HCT116 (cell line): Measurements from ENCODE around the gene SHOC2. TPM values are rescaled to one million over a fixed set of nuclear protein-coding genes. Genes with fewer than 3 reads are reported as not detected.

Experiments
- ATAC-seq: fragments of 200-7000 bp; cut with Tn5 transposase; 2 replicates; pipeline ENCODE4 v1.9.1; 2020; ENCODE audit warnings: mild to moderate bottlenecking, moderate library complexity
- BruUV-seq: library from RNA; stranded (reverse); fragments of 400-500 nt; replicated peaks from 2 replicates; lab custom pipeline; 2021; lab: Mats Ljungman, UMichigan
- CTCF ChIA-PET: fragments of 300-600 bp; sonication (Branson Sonifier 250); formaldehyde crosslinking; loops from one replicate; lab custom pipeline; 2021; ENCODE audit warnings: antibody characterized with exemption; lab: Charles Lee
- POLR2A ChIA-PET: fragments of 300-600, 350-600 bp; sonication (Branson Sonifier 250); formaldehyde crosslinking; loops from one replicate; lab custom pipeline; 2021; ENCODE audit warnings: antibody characterized with exemption; lab: Charles Lee
- RAD21 ChIA-PET, 2 experiments: fragments of 300-600 bp; sonication (Branson Sonifier 250); formaldehyde crosslinking; loops; one replicate each; lab custom pipeline; 2023; ENCODE audit warnings: low total read pairs in 2 of 2; ENCODE audit not compliant: uncharacterized antibody in 2 of 2, unreplicated experiment in 2 of 2, low non-redundant PET in 1 of 2; lab: Charles Lee
- DNase-seq: peaks from one replicate; pipeline ENCODE4 v3.0.0-alpha.2; 2010; ENCODE audit warnings: low read depth, low spot score
- H2AFZ ChIP-seq: fragments of 200-600 bp; shearing (Covaris generic), sonication (generic); 2 replicates; pipeline ENCODE4 v1.6.1; 2017; ENCODE audit warnings: low read depth, mixed run types, mixed read lengths, antibody characterized with exemption, low read length; ENCODE audit not compliant: poor library complexity, severe bottlenecking
- H3K27ac ChIP-seq: 2 replicates; pipeline ENCODE4 v1.5.1; 2012; ENCODE audit warnings: low read depth, low read length
- H3K27me3 ChIP-seq: fragments of 200-600 bp; sonication (generic); 2 replicates; pipeline ENCODE4 v1.6.1; 2016; ENCODE audit warnings: mixed run types, low read length, mixed read lengths; ENCODE audit not compliant: insufficient read depth
- H3K36me3 ChIP-seq, 2 experiments: fragments of 200-500 bp in 1 of 2; fragments of 200-600 bp in 1 of 2; sonication (Bioruptor generic) in 1 of 2; sonication (generic) in 1 of 2; 2 replicates each; pipeline versions ENCODE4 v1.5.1 to v1.6.1; 2014 to 2016; ENCODE audit warnings: low read length in 2 of 2, inconsistent platforms in 1 of 2, mixed read lengths in 1 of 2, mixed run types in 1 of 2; ENCODE audit not compliant: insufficient read depth in 2 of 2, control insufficient read depth in 1 of 2
- H3K4me1 ChIP-seq, 2 experiments: fragments of 200-600 bp in 1 of 2; sonication (generic) in 1 of 2; 2 replicates each; pipeline versions ENCODE4 v1.5.1 to v1.6.1; 2012 to 2017; ENCODE audit warnings: low read length in 2 of 2, inconsistent platforms in 1 of 2, mild to moderate bottlenecking in 1 of 2, mixed read lengths in 1 of 2, mixed run types in 1 of 2, moderate library complexity in 1 of 2; ENCODE audit not compliant: insufficient read depth in 2 of 2, control insufficient read depth in 1 of 2
- H3K4me2 ChIP-seq: fragments of 200-600 bp; sonication (generic); 2 replicates; pipeline ENCODE4 v1.6.1; 2017; ENCODE audit warnings: mixed run types, low read length, mixed read lengths
- H3K4me3 ChIP-seq, 2 experiments: fragments of 200-600 bp in 1 of 2; sonication (generic) in 1 of 2; replicated peaks in 1 of 2; 2 replicates each; pipeline ENCODE4 v1.5.1; 2011 to 2016; ENCODE audit warnings: low read length in 2 of 2, control low read depth in 1 of 2, low read depth in 1 of 2, mild to moderate bottlenecking in 1 of 2, mixed read lengths in 1 of 2, mixed run types in 1 of 2
- H3K79me2 ChIP-seq: fragments of 200-600 bp; sonication (generic); 2 replicates; pipeline ENCODE4 v1.6.1; 2017; ENCODE audit warnings: mild to moderate bottlenecking, mixed run types, low read length, moderate library complexity, mixed read lengths; ENCODE audit not compliant: insufficient read depth
- H3K9ac ChIP-seq: fragments of 200-600 bp; sonication (generic); 2 replicates; pipeline ENCODE4 v1.6.1; 2016; ENCODE audit warnings: low read length, mixed read lengths
- H3K9me2 ChIP-seq: fragments of 200-600 bp; sonication (generic), shearing (Covaris generic); 2 replicates; pipeline ENCODE4 v1.6.1; 2017; ENCODE audit warnings: mixed run types, mild to moderate bottlenecking, moderate library complexity; ENCODE audit not compliant: insufficient read depth
- H3K9me3 ChIP-seq, 2 experiments: fragments of 200-500 bp in 1 of 2; fragments of 200-600 bp in 1 of 2; sonication (Bioruptor generic) in 1 of 2; sonication (generic) in 1 of 2; 2 replicates each; pipeline ENCODE4 v1.6.1; 2014 to 2017; ENCODE audit warnings: low read length in 2 of 2, mixed read lengths in 2 of 2, inconsistent platforms in 1 of 2, low read depth in 1 of 2, mild to moderate bottlenecking in 1 of 2, mixed run types in 1 of 2, moderate library complexity in 1 of 2; ENCODE audit not compliant: control insufficient read depth in 1 of 2, insufficient read depth in 1 of 2
- H4K20me1 ChIP-seq: fragments of 200-600 bp; sonication (generic), shearing (Covaris generic); 2 replicates; pipeline ENCODE4 v1.6.1; 2017; ENCODE audit warnings: mixed run types, mild to moderate bottlenecking, moderate library complexity; ENCODE audit not compliant: insufficient read depth
- ATF3 ChIP-seq: IDR thresholded peaks from 2 replicates; pipeline ENCODE4 v1.6.1; 2012
- CEBPB ChIP-seq: IDR thresholded peaks from 2 replicates; pipeline ENCODE4 v1.6.1; 2012; ENCODE audit warnings: low read depth
- ELF1 ChIP-seq: IDR thresholded peaks from 2 replicates; pipeline ENCODE4 v1.6.1; 2012; ENCODE audit warnings: low read depth, borderline replicate concordance
- POLR2A ChIP-seq: IDR thresholded peaks from 2 replicates; pipeline ENCODE4 v1.7.0; 2011; ENCODE audit warnings: borderline replicate concordance; ENCODE audit not compliant: insufficient read depth, insufficient read length; ENCODE audit errors: extremely low read depth
- POLR2AphosphoS5 ChIP-seq: IDR thresholded peaks from 2 replicates; pipeline ENCODE4 v1.6.1; 2011; ENCODE audit warnings: mild to moderate bottlenecking, low read depth, low read length, moderate library complexity
- SIN3A ChIP-seq: IDR thresholded peaks from 2 replicates; pipeline ENCODE4 v1.6.1; 2012; ENCODE audit warnings: low read depth
- SRF ChIP-seq: IDR thresholded peaks from 2 replicates; pipeline ENCODE4 v1.6.1; 2012; ENCODE audit warnings: low read depth
- TCF7L2 ChIP-seq: IDR thresholded peaks from 2 replicates; pipeline ENCODE4 v1.7.0; 2011; ENCODE audit warnings: borderline replicate concordance, inconsistent platforms; ENCODE audit not compliant: insufficient read depth, insufficient read length; ENCODE audit errors: extremely low read depth
- YY1 ChIP-seq: IDR thresholded peaks from 2 replicates; pipeline ENCODE4 v1.6.1; 2011; ENCODE audit warnings: low read length, low read depth, moderate library complexity, mild to moderate bottlenecking; ENCODE audit not compliant: insufficient replicate concordance; ENCODE audit errors: extremely low read depth
- ZBTB33 ChIP-seq: IDR thresholded peaks from 2 replicates; pipeline ENCODE4 v1.6.1; 2011; ENCODE audit warnings: mild to moderate bottlenecking, low read length, moderate library complexity; ENCODE audit not compliant: insufficient replicate concordance; ENCODE audit errors: extremely low read depth
- ZFX ChIP-seq: fragments of 450-650 bp; IDR thresholded peaks from 2 replicates; pipeline ENCODE4 v1.6.1; 2017
- intact Hi-C: fragments of 100-400 bp; cut with micrococcal nuclease; formaldehyde crosslinking; loops from 2 replicates; pipeline ENCODE4 v1.10.0; 2022
- total RNA-seq: library from RNA; stranded (reverse); gene quantifications from one replicate; pipeline ENCODE4 v1.2.1, GENCODE V29; 2021; ENCODE audit not compliant: unreplicated experiment
- TF ChIP-seq, protein P1 (sequence below): IDR thresholded peaks from 2 replicates; pipeline ENCODE4 v1.6.1; 2012
- TF ChIP-seq, protein P2 (sequence below), 3 experiments: fragments of 200-600 bp in 1 of 3; sonication (generic) in 1 of 3; IDR thresholded peaks in 2 of 3; conservative IDR thresholded peaks in 1 of 3; 2 replicates each; pipeline ENCODE4 v1.5.1; 2012 to 2017; ENCODE audit warnings: low read depth in 2 of 3, low read length in 2 of 3, antibody characterized with exemption in 1 of 3, borderline replicate concordance in 1 of 3, control low read depth in 1 of 3, mild to moderate bottlenecking in 1 of 3, mixed read lengths in 1 of 3, mixed run types in 1 of 3, moderate library complexity in 1 of 3; ENCODE audit not compliant: insufficient read depth in 1 of 3

The SHOC2 gene
- total RNA-seq, 1 experiment from 2014 or later, result 39.5 TPM

DNA sequence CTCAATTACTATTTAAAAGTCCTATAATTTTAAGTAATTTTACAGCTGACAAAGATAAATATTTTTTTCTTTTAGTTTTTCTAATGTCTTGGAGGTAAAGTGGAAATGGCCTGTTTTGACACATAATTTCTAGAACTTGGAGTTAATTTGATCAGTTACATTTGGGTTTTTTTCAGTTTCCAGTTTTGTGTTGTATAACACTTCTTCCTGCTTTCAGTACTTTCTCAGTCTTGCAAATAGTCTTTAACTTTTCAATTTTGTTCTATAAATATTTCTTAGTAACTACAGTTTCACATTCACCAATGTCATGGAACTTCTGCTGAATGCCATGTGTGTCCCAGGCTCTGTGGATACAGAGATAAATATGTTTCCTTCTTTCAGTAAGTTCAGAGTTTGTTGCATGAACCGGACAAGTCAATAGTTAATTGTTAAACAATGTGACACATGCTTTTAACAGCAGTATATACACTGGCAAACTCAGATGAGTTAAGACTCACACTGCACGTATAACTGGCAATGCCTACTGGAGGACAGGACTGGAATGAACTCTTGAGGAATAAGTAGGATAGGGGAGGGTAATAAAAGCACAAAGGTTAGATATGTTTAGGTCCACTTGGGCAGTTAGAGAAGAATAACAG is 4.6 kb downstream of the SHOC2 start:
- no peak for DNase-seq
- H3K4me3 ChIP-seq, result no peak overlapping the region
- ChIA-PET CTCF (no interaction called here), POLR2A (no interaction called here), RAD21 (no interaction called here)
- H4K20me1 ChIP-seq, result no peaks in the 10 kb centered on the region; the same call in 1 of the 2 replicates
- H3K4me1 ChIP-seq, result peaks cover 4 to 8% of the 10 kb centered on the region in 2 experiments; a peak in 3 of 4 replicates
- intact Hi-C loops, result no loop called here
- H3K27ac ChIP-seq, result no peak overlapping the region
- no peaks in the 10 kb centered on the region for H3K9me3 ChIP-seq
- H3K9me2 ChIP-seq, result no peaks in the 10 kb centered on the region
- TF ChIP-seq TCF7L2 (no peak), POLR2AphosphoS5 (no peak), YY1 (no peak), ATF3 (no peak), CEBPB (no peak), ZBTB33 (no peak), POLR2A (no peak), ELF1 (no peak), SRF (no peak), SIN3A (no peak), ZFX (no peak)
- TF ChIP-seq, protein P1, sequence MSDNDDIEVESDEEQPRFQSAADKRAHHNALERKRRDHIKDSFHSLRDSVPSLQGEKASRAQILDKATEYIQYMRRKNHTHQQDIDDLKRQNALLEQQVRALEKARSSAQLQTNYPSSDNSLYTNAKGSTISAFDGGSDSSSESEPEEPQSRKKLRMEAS, result no peak
- TF ChIP-seq, protein P2, sequence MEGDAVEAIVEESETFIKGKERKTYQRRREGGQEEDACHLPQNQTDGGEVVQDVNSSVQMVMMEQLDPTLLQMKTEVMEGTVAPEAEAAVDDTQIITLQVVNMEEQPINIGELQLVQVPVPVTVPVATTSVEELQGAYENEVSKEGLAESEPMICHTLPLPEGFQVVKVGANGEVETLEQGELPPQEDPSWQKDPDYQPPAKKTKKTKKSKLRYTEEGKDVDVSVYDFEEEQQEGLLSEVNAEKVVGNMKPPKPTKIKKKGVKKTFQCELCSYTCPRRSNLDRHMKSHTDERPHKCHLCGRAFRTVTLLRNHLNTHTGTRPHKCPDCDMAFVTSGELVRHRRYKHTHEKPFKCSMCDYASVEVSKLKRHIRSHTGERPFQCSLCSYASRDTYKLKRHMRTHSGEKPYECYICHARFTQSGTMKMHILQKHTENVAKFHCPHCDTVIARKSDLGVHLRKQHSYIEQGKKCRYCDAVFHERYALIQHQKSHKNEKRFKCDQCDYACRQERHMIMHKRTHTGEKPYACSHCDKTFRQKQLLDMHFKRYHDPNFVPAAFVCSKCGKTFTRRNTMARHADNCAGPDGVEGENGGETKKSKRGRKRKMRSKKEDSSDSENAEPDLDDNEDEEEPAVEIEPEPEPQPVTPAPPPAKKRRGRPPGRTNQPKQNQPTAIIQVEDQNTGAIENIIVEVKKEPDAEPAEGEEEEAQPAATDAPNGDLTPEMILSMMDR (IDR thresholded peaks at IDR 0.05 in 2 of 3, conservative IDR thresholded peaks at IDR 0.05 in 1 of 3; ENCODE audit: borderline replicate concordance in 1 of 3, insufficient read depth in 1 of 3, low read depth in 2 of 3, low read length in 2 of 3), result no peak
- TF ChIP-seq, all 23 proteins: peak for 0
- Histone ChIP-seq H3K79me2 (peaks cover 86% of the 10 kb centered on the region), H2AFZ (no peak overlapping the region), H3K4me2 (no peak overlapping the region), H3K36me3 (no peaks in the 10 kb centered on the region), H3K9ac (no peak overlapping the region), H3K27me3 (no peaks in the 10 kb centered on the region)
- ATAC-seq, result no peak
- no TSS peak for BruUV-seq
